T-helper 2 cell (primary cell): ENCODE data around the gene EFEMP2.
"Not testable (repeated sequence)": the region's sequence is repeated elsewhere in the genome, so short reads cannot be mapped to it uniquely, and the experiment has no call there.

Experiments
- DNase-seq, 5 experiments: peaks; one replicate each; pipeline versions ENCODE4 v3.0.0 to v3.0.0-alpha.2; 2012 to 2022

Gene EFEMP2

GRCh38 chr11:65854161-65854592 is 18.4 kb downstream of the EFEMP2 start:
- no peak for DNase-seq

DNA sequence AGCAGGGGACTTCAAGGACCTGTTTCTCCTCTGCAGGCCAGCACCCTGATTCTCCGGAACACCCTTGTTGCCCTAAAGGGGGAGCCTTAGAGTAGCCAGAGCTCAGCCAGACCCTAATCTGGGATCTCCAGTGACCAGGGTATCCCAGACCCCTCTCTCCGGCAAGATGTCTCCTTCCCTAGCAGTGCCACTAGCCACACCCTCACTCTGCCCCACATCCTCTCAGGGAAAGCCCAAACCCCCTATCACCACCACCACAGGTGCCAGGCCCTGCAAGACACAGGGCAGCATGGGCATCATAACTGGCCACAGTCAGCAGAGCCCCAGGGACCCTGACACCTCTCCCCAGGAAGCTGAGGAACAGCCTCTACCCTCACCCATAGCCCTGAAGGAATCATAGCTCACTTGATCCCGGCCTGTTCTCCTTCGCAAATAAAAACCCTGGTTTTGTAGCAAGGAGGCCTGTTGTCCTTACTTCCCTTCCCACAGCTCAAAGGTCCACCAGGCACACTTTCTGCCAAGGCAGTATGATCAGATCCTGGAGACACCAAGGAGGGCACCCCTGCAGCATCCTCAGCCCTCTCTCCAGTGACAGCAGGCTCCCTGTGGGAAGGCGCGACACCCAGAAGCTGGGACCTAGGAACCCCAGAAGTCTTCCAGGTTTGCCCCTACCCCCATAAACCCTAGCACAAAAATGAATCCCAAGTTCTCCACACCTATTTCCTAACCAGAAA is 19.2 kb downstream of the EFEMP2 start:
- DNase-seq = no peak

GRCh38 chr11:65852508-65853245 is 19.9 kb downstream of the EFEMP2 start:
- DNase-seq = no peak

DNA sequence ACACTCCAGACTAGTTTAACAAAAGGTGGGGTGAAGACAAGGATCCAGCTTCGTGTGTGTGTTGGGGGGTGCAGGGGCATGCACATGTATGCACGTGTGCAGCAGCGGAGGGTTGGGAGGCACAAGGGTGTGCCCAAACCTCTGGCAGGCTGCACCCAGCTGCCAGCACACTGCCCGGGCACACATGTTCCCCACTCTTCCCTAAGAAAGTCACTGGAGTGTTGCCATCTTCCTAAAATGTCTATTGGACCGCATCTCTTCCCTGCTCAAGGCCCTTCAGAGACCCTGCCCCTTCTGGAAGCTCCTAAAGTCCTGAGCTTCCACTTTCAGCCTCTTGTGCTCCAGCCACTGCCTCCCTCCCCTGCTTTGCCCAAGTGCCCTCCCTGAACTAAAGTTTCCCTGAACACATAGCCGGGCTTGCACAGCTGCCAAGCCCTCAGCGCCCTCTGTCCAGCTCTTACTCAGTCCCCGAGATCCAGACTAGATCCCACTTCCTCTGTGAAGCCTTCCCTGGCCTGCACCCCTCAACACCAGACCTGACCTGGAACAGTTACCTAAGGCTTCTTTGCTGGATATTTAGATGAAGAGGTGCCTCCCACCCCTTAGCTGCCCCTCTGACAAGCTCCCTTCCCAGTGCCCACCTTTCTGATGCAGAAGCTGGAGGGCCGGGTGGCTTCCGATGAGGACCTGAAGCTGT is 20.6 kb downstream of the EFEMP2 start:
- no peak for DNase-seq

- DNase-seq = no peak
Measured at GRCh38 chr11:65851083-65851579, 21.5 kb downstream of the EFEMP2 start.

GRCh38 chr11:65850217-65851082 is 22.1 kb downstream of the EFEMP2 start:
- no peak for DNase-seq

- no peak for DNase-seq
Measured at GRCh38 chr11:65849771-65850216, 22.8 kb downstream of the EFEMP2 start.

- no peak for DNase-seq
Measured at GRCh38 chr11:65849366-65849765, 23.2 kb downstream of the EFEMP2 start.

- DNase-seq = not testable (repeated sequence)
Measured at GRCh38 chr11:65848693-65849092, 23.9 kb downstream of the EFEMP2 start.

- DNase-seq = no peak
Measured at GRCh38 chr11:65847746-65848145, 24.9 kb downstream of the EFEMP2 start.

DNA sequence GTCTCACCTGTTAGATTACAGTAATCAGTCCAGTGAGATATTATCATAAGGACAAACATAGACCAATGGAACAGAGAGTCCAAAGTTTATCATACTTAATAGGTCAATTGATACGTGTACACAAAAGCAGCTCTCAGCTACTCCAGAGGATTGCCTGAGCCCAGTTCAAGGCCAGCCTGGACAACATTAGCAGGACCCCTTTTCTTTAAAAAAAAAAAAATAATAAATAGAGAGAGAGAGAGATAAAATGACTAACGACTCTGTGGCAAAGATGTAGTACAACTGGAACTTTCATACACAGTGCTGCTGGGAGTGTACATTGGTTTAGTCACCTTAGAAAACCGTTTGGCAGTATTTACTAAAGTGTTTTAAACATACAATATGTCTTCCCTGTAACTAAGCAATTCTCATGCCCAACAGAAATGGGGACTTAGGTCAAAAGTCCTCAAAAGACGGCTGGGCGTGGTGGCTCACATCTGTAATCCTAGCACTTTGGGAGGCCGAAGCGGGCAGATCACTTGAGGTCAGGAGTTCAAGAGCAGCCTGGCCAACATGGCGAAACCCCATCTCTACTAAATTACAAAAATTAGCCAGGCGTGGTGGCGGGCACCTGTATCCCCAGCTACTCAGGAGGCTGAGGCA is 28.2 kb downstream of the EFEMP2 start:
- no peak for DNase-seq

DNA sequence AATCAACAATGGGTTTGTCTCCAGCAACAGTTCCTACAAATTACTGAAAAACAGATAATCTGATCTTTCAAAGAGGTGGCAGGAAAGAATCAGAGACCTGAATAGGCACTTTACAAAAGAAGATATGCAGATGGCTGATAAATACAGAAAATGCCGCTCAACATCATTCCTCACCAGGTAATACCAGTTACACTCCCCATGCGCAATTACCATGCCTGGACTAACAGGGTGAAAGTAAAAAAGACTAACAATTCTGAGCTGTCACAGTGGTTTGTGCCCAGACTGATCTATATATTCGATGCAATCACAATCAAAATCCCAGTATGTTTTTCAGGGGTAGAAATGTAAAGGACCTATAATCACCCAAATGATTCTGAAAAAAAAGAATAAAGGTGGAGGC is 28.8 kb downstream of the EFEMP2 start:
- no peak for DNase-seq

- no peak for DNase-seq
Measured at GRCh38 chr11:65842144-65842543, 30.5 kb downstream of the EFEMP2 start.

GRCh38 chr11:65834202-65834601 is 38.4 kb downstream of the EFEMP2 start:
- no peak for DNase-seq

DNA sequence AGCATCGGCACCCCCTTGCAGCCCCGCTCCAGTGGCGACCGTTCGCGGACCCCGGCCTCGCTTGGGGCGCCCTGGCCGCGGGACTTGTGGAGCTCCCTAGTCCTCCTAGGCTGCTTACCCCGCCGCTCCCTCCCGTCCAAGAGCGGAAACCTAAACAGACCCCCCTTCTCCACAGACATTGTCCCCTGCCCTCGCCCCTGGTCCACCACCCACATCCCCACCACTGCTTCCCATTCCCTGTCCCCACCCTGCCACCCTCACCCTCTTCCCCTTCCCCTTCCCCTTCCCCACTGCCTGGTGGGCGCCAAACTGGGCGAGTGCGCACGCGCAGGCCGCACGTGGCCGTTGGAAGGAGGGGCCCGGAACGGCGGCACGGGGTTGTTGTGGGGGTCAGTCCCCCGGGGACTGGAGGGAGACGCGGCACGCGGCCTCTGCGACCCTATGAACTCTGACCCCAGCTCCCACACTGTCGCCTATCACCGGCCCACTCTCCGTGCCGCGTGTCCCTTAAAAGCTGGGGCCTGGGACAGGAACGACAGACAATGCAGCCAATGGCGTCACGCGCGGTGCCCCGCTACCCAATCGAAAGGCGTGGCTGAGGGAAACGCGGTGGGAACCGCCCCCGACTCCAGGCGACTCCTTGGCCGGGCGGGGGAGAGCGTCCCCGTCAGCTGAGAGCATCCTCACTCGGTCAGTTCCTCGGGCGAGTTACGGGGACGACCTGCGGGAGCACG is 39.1 kb downstream of the EFEMP2 start, which contains the start of gene SNX32:
SNX32 (plus strand) TSS at position 667 of the 734 bp plus-strand sequence. CDS start 103 bp downstream, outside the sequence.
- DNase-seq = peak; percentile 83 to 95 (median 91)

- not testable (repeated sequence) for DNase-seq
Measured at GRCh38 chr11:65832231-65832630, 40.4 kb downstream of the EFEMP2 start.

GRCh38 chr11:65829459-65829858 is 43.1 kb downstream of the EFEMP2 start:
- DNase-seq = no peak

- no peak for DNase-seq
Measured at GRCh38 chr11:65826984-65827735, 45.4 kb downstream of the EFEMP2 start.

GRCh38 chr11:65822776-65823528 is 49.6 kb downstream of the EFEMP2 start:
- no peak for DNase-seq
